Hypothalamus (tissue), 51 donors: ENCODE data around the gene MCEMP1.

ENCODE experiments used
- DNase-seq, 51 donors: peaks; one replicate each; lab custom pipeline; 2025; lab: John Stamatoyannopoulos, UW

MCEMP1 gene

GRCh38 chr19:7670150-7670783 is 6.6 kb upstream of the MCEMP1 start:
- peak in 22 of 51 donors; percentile 2 to 47 (median 22) for DNase-seq

- no peak for DNase-seq
These were observed 6.1 kb upstream of the MCEMP1 start for GRCh38 chr19:7670790-7671189.

GRCh38 chr19:7672522-7672921 is 4.4 kb upstream of the MCEMP1 start:
- no peak for DNase-seq

- DNase-seq, result peak in 8 of 51 donors; percentile 2 to 47 (median 8)
These were observed 2.6 kb upstream of the MCEMP1 start for GRCh38 chr19:7674010-7675005.

DNA sequence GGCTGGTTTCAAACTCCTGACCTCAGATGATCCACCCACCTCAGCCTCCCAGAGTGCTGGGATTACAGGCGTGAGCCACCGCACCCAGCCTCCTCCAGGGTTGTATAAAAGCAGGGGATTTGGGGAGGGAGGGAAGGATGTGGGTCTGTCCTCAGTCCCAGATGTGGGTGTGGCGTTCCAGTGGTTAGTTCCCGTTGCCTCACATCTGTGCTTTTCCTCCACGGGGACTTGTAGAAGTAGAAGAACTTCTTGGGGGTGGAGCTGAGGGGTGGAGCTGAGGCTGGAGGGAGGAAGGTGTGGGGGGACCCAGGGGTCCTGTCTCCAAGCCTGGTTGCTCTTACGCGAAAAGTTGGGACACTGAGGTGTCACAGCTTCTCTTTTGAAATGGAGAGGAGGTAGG is 514 bp upstream of the MCEMP1 start:
- no peak for DNase-seq

- DNase-seq, result no peak
These were observed 900 bp downstream of the MCEMP1 start for GRCh38 chr19:7677669-7678311.

- peak in 7 of 51 donors; percentile 0 to 32 (median 8) for DNase-seq
These were observed 2.3 kb downstream of the MCEMP1 start for GRCh38 chr19:7678971-7679751.

DNA sequence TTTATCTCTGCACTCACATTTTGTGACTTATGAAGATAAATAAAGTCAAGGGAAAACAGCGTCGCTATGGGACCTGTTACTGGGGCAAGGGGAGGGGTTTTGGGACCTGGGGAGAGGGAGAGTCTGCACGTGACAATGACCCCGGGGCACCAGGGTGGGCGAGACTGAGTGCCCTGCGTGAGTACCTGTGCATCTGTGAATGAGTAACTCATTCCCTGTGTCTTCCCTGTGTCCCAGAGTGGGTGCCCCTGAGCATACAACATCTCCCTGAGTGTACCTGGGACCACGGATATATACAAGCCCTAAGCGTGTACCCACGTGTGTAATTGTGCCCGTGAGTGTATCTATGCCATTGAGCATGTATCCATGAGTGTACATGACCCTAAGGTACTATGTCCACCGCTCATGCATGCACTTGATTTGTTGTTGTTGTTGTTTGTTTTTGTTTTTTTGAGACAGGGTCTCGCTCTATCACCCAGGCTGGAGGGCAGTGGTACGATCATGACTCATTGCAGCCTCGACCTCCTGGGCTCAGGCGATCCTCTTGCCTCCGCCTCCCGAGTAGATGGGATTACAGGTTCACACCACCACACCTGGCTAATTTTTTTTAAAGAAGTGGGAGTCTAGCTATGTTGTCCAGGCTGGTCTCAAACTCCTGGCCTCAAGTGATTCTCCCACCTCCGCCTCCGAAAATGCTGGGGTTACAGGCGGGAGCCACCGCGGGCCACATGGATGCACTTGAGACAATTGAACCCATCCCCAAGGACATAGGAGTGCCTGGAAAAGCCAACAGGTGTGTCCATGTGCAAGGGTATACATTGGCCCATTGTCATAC is 3.1 kb downstream of the MCEMP1 start:
- DNase-seq, result no peak

DNA sequence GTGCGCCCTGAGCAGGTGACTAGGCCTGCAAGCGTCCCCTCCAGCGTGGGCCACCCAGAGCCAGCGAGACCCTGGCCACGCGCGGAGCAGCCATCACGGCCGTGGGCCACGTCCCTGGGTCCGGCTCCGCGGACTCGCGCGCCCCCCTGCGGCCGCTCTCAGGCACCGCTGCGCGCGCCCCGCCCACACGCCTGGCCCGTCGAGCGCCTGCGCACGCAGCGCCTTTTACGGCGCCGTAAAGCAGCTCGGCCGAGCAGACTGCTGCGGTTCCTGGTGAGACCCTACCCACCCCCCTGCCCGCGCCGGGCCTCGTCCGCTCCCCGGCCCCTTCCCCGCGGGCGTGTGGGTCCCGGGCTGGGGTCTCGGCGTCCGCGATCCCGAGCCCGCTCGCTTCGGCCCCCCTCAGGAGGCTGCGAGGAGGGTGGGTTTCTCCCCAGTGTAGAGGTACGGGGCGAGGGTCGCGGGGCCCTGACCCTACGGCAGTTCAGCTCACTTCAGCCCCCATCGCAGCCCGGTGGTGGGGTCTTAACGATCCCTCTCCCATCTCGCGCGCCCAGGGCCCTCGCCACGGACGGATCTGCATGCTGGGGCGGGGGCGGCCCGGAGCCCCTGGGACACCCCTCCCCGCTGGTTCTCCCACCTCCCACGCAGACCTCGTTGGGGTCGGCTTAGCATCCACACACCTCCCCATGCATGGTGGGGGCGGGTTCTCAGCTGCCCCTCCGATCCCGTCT is 3.9 kb downstream of the MCEMP1 start, which contains the start of gene TRAPPC5:
Gene TRAPPC5 (plus strand): TSS at position 228 of the 734 bp plus-strand sequence. CDS start 1,421 bp downstream, outside the sequence.
- peak; percentile 12 to 93 (median 74) for DNase-seq

GRCh38 chr19:7681340-7682174 is 4.7 kb downstream of the MCEMP1 start:
- peak in 46 of 51 donors; percentile 4 to 72 (median 43) for DNase-seq

- peak in 7 of 51 donors; percentile 8 to 58 (median 25) for DNase-seq
These were observed 5.4 kb downstream of the MCEMP1 start for GRCh38 chr19:7682175-7682855.

- DNase-seq, result no peak
These were observed 8.9 kb downstream of the MCEMP1 start for GRCh38 chr19:7685546-7686445.

GRCh38 chr19:7687177-7687576 is 10.3 kb downstream of the MCEMP1 start:
- DNase-seq, result no peak

GRCh38 chr19:7689165-7689564 is 12.3 kb downstream of the MCEMP1 start:
- DNase-seq, result no peak

GRCh38 chr19:7690779-7691258 is 13.9 kb downstream of the MCEMP1 start:
- DNase-seq, result no peak

DNA sequence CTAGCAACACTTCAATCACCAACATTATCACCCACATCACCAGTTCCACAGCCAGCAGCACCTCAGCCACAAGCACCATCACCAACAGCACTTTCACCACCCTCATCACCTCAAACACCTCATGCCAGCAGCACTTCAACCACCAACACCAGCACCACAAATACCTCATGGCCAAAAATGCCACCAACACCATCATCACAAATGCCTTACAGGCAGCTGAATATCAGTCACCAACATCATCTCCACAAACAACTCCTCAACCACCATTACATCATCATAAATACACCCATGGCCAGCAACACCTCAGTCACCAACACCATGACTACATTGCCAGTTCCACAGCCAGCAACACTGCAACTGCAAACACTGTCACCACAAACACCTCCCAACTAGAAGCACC is 14.6 kb downstream of the MCEMP1 start:
- DNase-seq, result no peak
